OCI-LY7 (cell line): ENCODE results near the gene DPYSL3. TPM values are rescaled to one million over a fixed set of nuclear protein-coding genes. Genes with fewer than 3 reads are reported as not detected.

Experiments used
- BruUV-seq: library from RNA; stranded (reverse); fragments of 400-500 nt; replicated peaks from 2 replicates; lab custom pipeline; 2021; lab: Mats Ljungman, UMichigan
- CTCF ChIA-PET: fragments of 300-600 bp; sonication (Branson Sonifier 250); formaldehyde crosslinking; loops from one replicate; lab custom pipeline; 2022; ENCODE audit warnings: antibody characterized with exemption; ENCODE audit not compliant: unreplicated experiment; lab: Charles Lee
- POLR2A ChIA-PET: fragments of 300-600 bp; sonication (Branson Sonifier 250); formaldehyde crosslinking; loops from one replicate; lab custom pipeline; 2022; ENCODE audit warnings: antibody characterized with exemption; lab: Charles Lee
- DNase-seq: peaks from one replicate; pipeline ENCODE4 v3.0.0-alpha.2; 2015; ENCODE audit warnings: low spot score
- H2AFZ ChIP-seq: fragments of 200-600 bp; sonication (generic), shearing (Covaris generic); 2 replicates; pipeline ENCODE4 v1.6.1; 2014; ENCODE audit warnings: mild to moderate bottlenecking, antibody characterized with exemption, low read length, moderate library complexity
- H3K27ac ChIP-seq: fragments of 200-600 bp; sonication (generic); 2 replicates; pipeline ENCODE4 v1.5.1; 2014; ENCODE audit warnings: mixed run types, low read depth, mild to moderate bottlenecking, moderate library complexity, low read length, inconsistent platforms; ENCODE audit not compliant: poor library complexity, severe bottlenecking
- H3K36me3 ChIP-seq: fragments of 200-600 bp; sonication (generic); 2 replicates; pipeline ENCODE4 v1.6.1; 2014; ENCODE audit warnings: mild to moderate bottlenecking, antibody characterized with exemption, low read length, moderate library complexity, mixed read lengths; ENCODE audit not compliant: insufficient read depth
- H3K4me1 ChIP-seq: fragments of 200-600 bp; sonication (generic); 2 replicates; pipeline ENCODE4 v1.5.1; 2014; ENCODE audit warnings: mild to moderate bottlenecking, low read length; ENCODE audit not compliant: insufficient read depth, poor library complexity, severe bottlenecking
- H3K4me2 ChIP-seq: fragments of 200-600 bp; sonication (generic); 2 replicates; pipeline ENCODE4 v1.6.1; 2014; ENCODE audit warnings: mild to moderate bottlenecking, low read length
- H3K4me3 ChIP-seq: fragments of 200-600 bp; sonication (generic); 2 replicates; pipeline ENCODE4 v1.5.1; 2014; ENCODE audit warnings: mild to moderate bottlenecking, low read depth, low read length; ENCODE audit not compliant: poor library complexity, severe bottlenecking
- H3K79me2 ChIP-seq: fragments of 200-600 bp; sonication (generic); 2 replicates; pipeline ENCODE4 v1.6.1; 2016; ENCODE audit warnings: low read depth, mild to moderate bottlenecking, low read length, moderate library complexity, mixed read lengths; ENCODE audit not compliant: insufficient read depth
- H3K9me2 ChIP-seq: fragments of 200-600 bp; sonication (generic); 2 replicates; pipeline ENCODE4 v1.6.1; 2016; ENCODE audit warnings: mild to moderate bottlenecking, low read length, mixed read lengths; ENCODE audit not compliant: insufficient read depth
- H3K9me3 ChIP-seq: fragments of 200-600 bp; sonication (generic); 2 replicates; pipeline ENCODE4 v1.6.1; 2014; ENCODE audit warnings: mild to moderate bottlenecking, mixed run types, low read length, mixed read lengths
- H4K20me1 ChIP-seq: fragments of 200-600 bp; sonication (generic); 2 replicates; pipeline ENCODE4 v1.6.1; 2014; ENCODE audit warnings: mild to moderate bottlenecking, antibody characterized with exemption, low read length, moderate library complexity, mixed read lengths; ENCODE audit not compliant: insufficient read depth
- CTCF ChIP-seq: fragments of 200-600 bp; sonication (generic); conservative IDR thresholded peaks from 2 replicates; pipeline ENCODE4 v1.5.1; 2014; ENCODE audit warnings: mild to moderate bottlenecking, antibody characterized with exemption, low read length, moderate library complexity, mixed read lengths
- EZH2phosphoT487 ChIP-seq: fragments of 200-600 bp; sonication (generic); IDR thresholded peaks from 2 replicates; pipeline ENCODE4 v1.6.1; 2018; ENCODE audit warnings: low read depth, borderline replicate concordance, mild to moderate bottlenecking, mixed run types, antibody characterized with exemption, low read length, moderate library complexity, mixed read lengths
- intact Hi-C: fragments of 100-400 bp; cut with micrococcal nuclease; formaldehyde crosslinking; loops from one replicate; pipeline ENCODE4 v1.10.0; 2022; ENCODE audit not compliant: unreplicated experiment
- total RNA-seq, 2 experiments: library from RNA; depleted of rRNA in 1 of 2; stranded (reverse); fragments of >200 nt in 1 of 2; shearing (Covaris generic) in 1 of 2; gene quantifications; 2 replicates each; pipeline ENCODE4 v1.2.3, GENCODE V29; 2014 to 2022

DPYSL3 gene
- total RNA-seq, 2 experiments from 2014 or later = not detected

- Histone ChIP-seq H3K27ac (no peak overlapping the region), H3K9me2 (no peaks in the 10 kb centered on the region), H3K9me3 (no peaks in the 10 kb centered on the region), H2AFZ (no peak overlapping the region), H3K79me2 (no peaks in the 10 kb centered on the region), H4K20me1 (no peaks in the 10 kb centered on the region), H3K4me1 (peaks cover under 1% of the 10 kb centered on the region), H3K4me2 (no peak overlapping the region), H3K36me3 (no peaks in the 10 kb centered on the region), H3K4me3 (no peak overlapping the region)
- intact Hi-C loops = no loop called here
- POLR2A ChIA-PET = interaction anchor here (0.6 kb wide), 1 partner anchor 164 kb away, joined by 3 read pairs; no protein-coding TSS in a partner anchor
- CTCF ChIA-PET = no interaction called here
- no peak for TF ChIP-seq CTCF
- TF ChIP-seq EZH2phosphoT487 = no peak
- no TSS peak for BruUV-seq
- DNase-seq = no peak
Observed at GRCh38 chr5:147522435-147522834, 12.6 kb upstream of the DPYSL3 start.

- H2AFZ ChIP-seq = no peak overlapping the region
- no peak for TF ChIP-seq CTCF
- no peak for TF ChIP-seq EZH2phosphoT487
- H3K9me3 ChIP-seq = no peaks in the 10 kb centered on the region
- intact Hi-C loops = no loop called here
- ChIA-PET POLR2A (no interaction called here), CTCF (no interaction called here)
- H4K20me1 ChIP-seq = no peaks in the 10 kb centered on the region
- no peak for DNase-seq
- H3K79me2 ChIP-seq = no peaks in the 10 kb centered on the region
- no peak overlapping the region for H3K4me3 ChIP-seq
- H3K4me2 ChIP-seq = no peak overlapping the region
- H3K36me3 ChIP-seq = no peaks in the 10 kb centered on the region
- no peaks in the 10 kb centered on the region for H3K9me2 ChIP-seq
- no peaks in the 10 kb centered on the region for H3K4me1 ChIP-seq
- no TSS peak for BruUV-seq
- no peak overlapping the region for H3K27ac ChIP-seq
Observed at GRCh38 chr5:147520450-147520849, 10.6 kb upstream of the DPYSL3 start.

GRCh38 chr5:147519380-147519779 is 9.5 kb upstream of the DPYSL3 start:
- no peak for TF ChIP-seq EZH2phosphoT487
- TF ChIP-seq CTCF = no peak
- ChIA-PET CTCF (no interaction called here), POLR2A (no interaction called here)
- Histone ChIP-seq H3K4me2 (no peak overlapping the region), H3K4me3 (no peak overlapping the region), H3K9me3 (no peaks in the 10 kb centered on the region), H3K27ac (no peak overlapping the region), H3K79me2 (no peaks in the 10 kb centered on the region), H3K9me2 (no peaks in the 10 kb centered on the region), H4K20me1 (no peaks in the 10 kb centered on the region), H3K4me1 (no peaks in the 10 kb centered on the region), H3K36me3 (no peaks in the 10 kb centered on the region), H2AFZ (no peak overlapping the region)
- BruUV-seq = no TSS peak
- intact Hi-C loops = no loop called here
- DNase-seq = no peak
